Neuronal stem cell (in vitro differentiated cells): Measurements from ENCODE around the gene METTL24.

Experiments
- DNase-seq: peaks from one replicate; pipeline ENCODE4 v3.0.0-alpha.2; 2013; ENCODE audit warnings: low spot score
- H2AFZ ChIP-seq: one replicate; pipeline ENCODE4 v1.6.1; 2013; ENCODE audit warnings: mild to moderate bottlenecking, low read length, inconsistent platforms
- H2AK5ac ChIP-seq: 2 replicates; pipeline ENCODE4 v1.6.1; 2013; ENCODE audit warnings: low read depth, mild to moderate bottlenecking, inconsistent platforms, low read length, moderate library complexity, mixed read lengths
- H2BK120ac ChIP-seq: 2 replicates; pipeline ENCODE4 v1.6.1; 2013; ENCODE audit warnings: low read depth, mild to moderate bottlenecking, inconsistent platforms, low read length, moderate library complexity, mixed read lengths
- H2BK12ac ChIP-seq: one replicate; pipeline ENCODE4 v1.6.1; 2013; ENCODE audit warnings: low read length, inconsistent platforms
- H2BK15ac ChIP-seq: 2 replicates; pipeline ENCODE4 v1.6.1; 2013; ENCODE audit warnings: mild to moderate bottlenecking, low read length, inconsistent platforms, mixed read lengths
- H2BK5ac ChIP-seq: one replicate; pipeline ENCODE4 v1.6.1; 2013; ENCODE audit warnings: inconsistent platforms, mild to moderate bottlenecking, low read length, moderate library complexity
- H3K14ac ChIP-seq: one replicate; pipeline ENCODE4 v1.6.1; 2013; ENCODE audit warnings: low read length, inconsistent platforms
- H3K18ac ChIP-seq: 2 replicates; pipeline ENCODE4 v1.6.1; 2013; ENCODE audit warnings: low read length, inconsistent platforms
- H3K23ac ChIP-seq: 2 replicates; pipeline ENCODE4 v1.6.1; 2013; ENCODE audit warnings: low read depth, mild to moderate bottlenecking, mixed read lengths, low read length, inconsistent platforms; ENCODE audit not compliant: poor library complexity
- H3K27ac ChIP-seq: replicated peaks from 3 replicates; pipeline ENCODE4 v1.5.1; 2013; ENCODE audit warnings: low read length, inconsistent platforms
- H3K27me3 ChIP-seq, 3 experiments: 2 replicates each; pipeline ENCODE4 v1.6.1; 2013; ENCODE audit warnings: low read length in 3 of 3, mild to moderate bottlenecking in 2 of 3, inconsistent platforms in 1 of 3, low read depth in 1 of 3, mixed read lengths in 1 of 3, moderate library complexity in 1 of 3; ENCODE audit not compliant: control insufficient read depth in 3 of 3, insufficient read depth in 3 of 3
- H3K36me3 ChIP-seq, 2 donors: replicated peaks in 1 of 2; 2 replicates each; pipeline ENCODE4 v1.6.1; 2013; ENCODE audit warnings: low read length in 2 of 2; ENCODE audit not compliant: control insufficient read depth in 2 of 2, insufficient read depth in 2 of 2
- H3K4ac ChIP-seq: 2 replicates; pipeline ENCODE4 v1.6.1; 2013; ENCODE audit warnings: inconsistent platforms, mild to moderate bottlenecking, low read length, moderate library complexity
- H3K4me1 ChIP-seq, 2 donors: 1 replicate in 1 of 2; 2 replicates in 1 of 2; pipeline ENCODE4 v1.6.1; 2013; ENCODE audit warnings: low read length in 2 of 2, low read depth in 1 of 2; ENCODE audit not compliant: control insufficient read depth in 2 of 2, insufficient read depth in 1 of 2
- H3K4me2 ChIP-seq: one replicate; pipeline ENCODE4 v1.6.1; 2013; ENCODE audit warnings: mild to moderate bottlenecking, low read length, inconsistent platforms; ENCODE audit not compliant: insufficient read depth, poor library complexity, severe bottlenecking
- H3K4me3 ChIP-seq, 2 donors: 2 replicates each; pipeline ENCODE4 v1.5.1; 2013; ENCODE audit warnings: low read length in 2 of 2, mild to moderate bottlenecking in 2 of 2, inconsistent platforms in 1 of 2, moderate library complexity in 1 of 2
- H3K79me1 ChIP-seq: one replicate; pipeline ENCODE4 v1.6.1; 2013; ENCODE audit warnings: low read depth, mild to moderate bottlenecking, inconsistent platforms, low read length, moderate library complexity
- H3K9ac ChIP-seq: one replicate; pipeline ENCODE4 v1.6.1; 2013; ENCODE audit warnings: mild to moderate bottlenecking, low read depth, low read length, inconsistent platforms; ENCODE audit not compliant: poor library complexity
- H3K9me3 ChIP-seq, 2 donors: replicated peaks in 1 of 2; 2 replicates each; pipeline versions ENCODE3 to v1.6.1; 2013; ENCODE audit warnings: low read length in 2 of 2, mild to moderate bottlenecking in 2 of 2, inconsistent platforms in 1 of 2, low read depth in 1 of 2, mixed read lengths in 1 of 2, moderate library complexity in 1 of 2; ENCODE audit not compliant: control insufficient read depth in 2 of 2, insufficient read depth in 1 of 2
- H4K8ac ChIP-seq: one replicate; pipeline ENCODE4 v1.6.1; 2013; ENCODE audit warnings: low read depth, mild to moderate bottlenecking, inconsistent platforms, low read length, moderate library complexity
- H4K91ac ChIP-seq: one replicate; pipeline ENCODE4 v1.6.1; 2013; ENCODE audit warnings: low read length, low read depth, mild to moderate bottlenecking, inconsistent platforms; ENCODE audit not compliant: poor library complexity
- WGBS, 2 donors: extraction: QIAGEN DNeasy Blood & Tissue Kit; methylation state at CpG; one replicate each; pipeline ENCODE4 v1.1.7; 2013; ENCODE audit warnings: missing lambda C conversion rate in 2 of 2, mixed read lengths in 1 of 2; ENCODE audit not compliant: insufficient read length in 2 of 2, insufficient replicate concordance in 1 of 2; ENCODE audit errors: extremely low coverage in 2 of 2; 5-methylcytosine and 5-hydroxymethylcytosine counted together

Gene METTL24

DNA sequence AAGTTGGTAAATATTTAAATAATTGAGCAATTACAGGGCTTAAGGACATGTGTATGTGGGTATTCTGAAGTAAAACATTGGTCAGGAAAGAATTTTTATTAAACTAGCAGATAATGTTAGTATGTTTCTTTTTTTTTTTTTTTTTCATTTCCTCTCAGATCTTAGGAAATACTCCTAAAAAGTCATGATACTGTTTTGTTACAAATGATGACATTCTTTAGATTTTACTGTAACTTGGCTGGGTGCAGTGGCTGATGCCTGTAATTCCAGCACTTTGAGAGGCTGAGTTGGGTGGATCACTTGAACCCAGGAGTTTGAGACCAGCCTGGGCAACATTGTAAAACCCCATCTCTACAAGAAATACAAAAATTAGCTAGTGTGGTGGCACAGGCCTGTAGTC, 136.4 kb downstream of the METTL24 start:
- Histone ChIP-seq H3K36me3 (peaks cover 2 to 76% of the 10 kb centered on the region in 2 donors), H2BK5ac (no peak overlapping the region), H3K23ac (no peak overlapping the region), H3K79me1 (no peaks in the 10 kb centered on the region), H2BK12ac (no peak overlapping the region), H2AFZ (no peak overlapping the region), H3K27ac (no peak overlapping the region), H3K9ac (no peak overlapping the region), H3K18ac (no peak overlapping the region), H3K4me1 (no peaks in the 10 kb centered on the region), H3K9me3 (peaks cover 0 to 4% of the 10 kb centered on the region in 2 donors), H3K4me3 (no peak overlapping the region), H4K91ac (no peak overlapping the region), H2BK15ac (no peak overlapping the region), H3K4ac (no peak overlapping the region), H3K27me3 (no peaks in the 10 kb centered on the region), H4K8ac (no peak overlapping the region), H3K14ac (no peak overlapping the region), H3K4me2 (no peak overlapping the region), H2BK120ac (no peak overlapping the region), H2AK5ac (no peak overlapping the region)
- no peak for DNase-seq

DNA sequence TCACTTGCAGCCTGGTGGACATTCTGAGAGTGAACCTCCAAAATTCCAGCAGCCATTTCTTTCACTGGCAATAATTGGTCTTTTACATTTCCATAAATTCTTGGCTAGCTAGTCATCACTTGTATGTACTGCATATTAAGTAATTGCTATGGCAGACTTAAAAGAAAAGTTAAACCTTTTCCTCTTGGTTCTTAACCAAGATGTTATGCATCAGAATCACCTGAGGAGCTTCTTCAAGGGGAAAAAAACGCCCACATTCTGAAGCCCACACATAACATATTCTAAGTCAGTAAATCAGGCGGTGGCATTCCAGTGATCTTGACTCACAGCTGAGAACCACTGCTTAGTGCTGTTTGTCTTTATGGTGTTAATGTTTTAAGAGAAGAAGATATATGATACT, 140.9 kb downstream of the METTL24 start:
- WGBS, 2 donors = no CpG with 5 or more reads among the region's 2 CpGs
- H3K36me3 ChIP-seq = peaks cover 4 to 92% of the 10 kb centered on the region in 2 donors

DNA sequence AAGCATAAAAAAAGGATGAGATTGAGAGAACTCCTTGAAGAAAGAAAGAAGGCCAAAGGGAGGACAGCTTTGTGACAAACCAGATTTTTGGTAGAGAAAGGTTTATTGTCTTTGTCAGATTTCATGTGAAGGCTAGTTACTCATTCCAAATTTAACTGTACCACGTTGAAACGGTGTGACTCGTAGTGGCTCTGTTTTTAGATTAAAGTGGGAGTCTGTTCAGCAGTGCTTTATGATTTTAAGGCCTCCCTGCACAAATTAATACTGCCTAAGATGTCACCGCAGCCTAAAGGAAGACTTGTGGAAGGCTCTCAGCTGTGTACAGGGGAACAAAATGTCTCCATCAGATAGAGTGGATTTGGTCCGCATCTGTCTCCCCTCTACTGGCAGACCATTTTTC, 142.0 kb downstream of the METTL24 start:
- H3K27ac ChIP-seq = no peak overlapping the region
- H3K4me3 ChIP-seq = no peak overlapping the region
- H3K4me1 ChIP-seq = no peaks in the 10 kb centered on the region
- no peak overlapping the region for H2AK5ac ChIP-seq
- no peak for DNase-seq
- H2BK12ac ChIP-seq = no peak overlapping the region
- H3K4me2 ChIP-seq = no peak overlapping the region
- H3K18ac ChIP-seq = no peak overlapping the region
- no peak overlapping the region for H2BK5ac ChIP-seq
- H3K36me3 ChIP-seq = peaks cover 7 to 96% of the 10 kb centered on the region in 2 donors
- no peak overlapping the region for H2AFZ ChIP-seq
- no peak overlapping the region for H2BK15ac ChIP-seq
- H3K79me1 ChIP-seq = no peaks in the 10 kb centered on the region
- H2BK120ac ChIP-seq = no peak overlapping the region
- no peak overlapping the region for H4K91ac ChIP-seq
- no peak overlapping the region for H3K23ac ChIP-seq
- WGBS, 2 donors = no CpG with 5 or more reads among the region's 5 CpGs
- peaks cover 2 to 4% of the 10 kb centered on the region in 2 donors for H3K9me3 ChIP-seq
- no peaks in the 10 kb centered on the region for H3K27me3 ChIP-seq
- no peak overlapping the region for H3K9ac ChIP-seq
- no peak overlapping the region for H4K8ac ChIP-seq
- no peak overlapping the region for H3K4ac ChIP-seq
- H3K14ac ChIP-seq = no peak overlapping the region

More for the DNA sequence above, 140.9 kb downstream of the METTL24 start:
- Histone ChIP-seq H4K8ac (no peak overlapping the region), H2BK12ac (no peak overlapping the region), H2AK5ac (no peak overlapping the region), H3K27ac (no peak overlapping the region), H3K4me2 (no peak overlapping the region), H2BK5ac (no peak overlapping the region), H3K14ac (no peak overlapping the region), H3K18ac (no peak overlapping the region), H3K23ac (no peak overlapping the region), H2AFZ (no peak overlapping the region), H3K4ac (no peak overlapping the region), H3K4me1 (no peaks in the 10 kb centered on the region), H2BK120ac (no peak overlapping the region), H3K27me3 (no peaks in the 10 kb centered on the region), H2BK15ac (no peak overlapping the region), H3K79me1 (no peaks in the 10 kb centered on the region), H3K4me3 (no peak overlapping the region), H3K9ac (no peak overlapping the region), H4K91ac (no peak overlapping the region), H3K9me3 (peaks cover 2 to 4% of the 10 kb centered on the region in 2 donors)
- DNase-seq = no peak

DNA sequence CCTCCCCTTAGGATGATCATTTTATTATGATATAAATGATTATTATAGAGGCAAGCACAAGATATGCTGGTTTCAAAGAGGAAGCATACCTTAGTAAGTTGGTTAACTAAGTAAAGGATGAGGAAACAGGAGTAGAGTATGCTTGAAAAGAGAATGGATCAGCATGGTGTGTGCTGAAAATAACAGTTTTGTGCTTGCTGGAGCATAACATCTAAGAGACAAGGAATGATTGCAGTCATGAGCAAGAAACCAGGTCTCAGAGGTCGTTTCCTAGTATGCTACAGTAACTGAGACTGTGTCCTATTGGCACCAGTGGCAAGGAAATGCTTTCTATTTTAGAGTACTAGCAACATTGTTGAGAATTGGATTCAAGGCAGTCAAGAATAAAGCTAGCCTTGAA, 143.8 kb downstream of the METTL24 start:
- no peak overlapping the region for H3K4me3 ChIP-seq
- H2AFZ ChIP-seq = no peak overlapping the region
- H3K36me3 ChIP-seq = peaks cover 5 to 98% of the 10 kb centered on the region in 2 donors
- no peak overlapping the region for H2BK15ac ChIP-seq
- no peak overlapping the region for H3K4ac ChIP-seq
- no CpG with 5 or more reads among the region's 1 CpG for WGBS, 2 donors
- H3K23ac ChIP-seq = no peak overlapping the region
- H3K27ac ChIP-seq = no peak overlapping the region
- H3K14ac ChIP-seq = no peak overlapping the region
- no peak overlapping the region for H2BK12ac ChIP-seq
- H4K8ac ChIP-seq = no peak overlapping the region
- no peak overlapping the region for H3K9ac ChIP-seq
- H3K79me1 ChIP-seq = no peaks in the 10 kb centered on the region
- no peak overlapping the region for H3K4me2 ChIP-seq
- no peak overlapping the region for H2BK120ac ChIP-seq
- DNase-seq = no peak
- H3K9me3 ChIP-seq = peaks cover 0 to 2% of the 10 kb centered on the region in 2 donors
- H3K4me1 ChIP-seq = no peaks in the 10 kb centered on the region
- no peaks in the 10 kb centered on the region for H3K27me3 ChIP-seq
- no peak overlapping the region for H4K91ac ChIP-seq
- no peak overlapping the region for H2AK5ac ChIP-seq
- no peak overlapping the region for H3K18ac ChIP-seq
- no peak overlapping the region for H2BK5ac ChIP-seq
